HCT116 (cell line): Measurements from ENCODE around the gene RIPK4. TPM values are rescaled to one million over a fixed set of nuclear protein-coding genes. Genes with fewer than 3 reads are reported as not detected.

ENCODE experiments used
- ATAC-seq: fragments of 200-7000 bp; cut with Tn5 transposase; 2 replicates; pipeline ENCODE4 v1.9.1; 2020; ENCODE audit warnings: mild to moderate bottlenecking, moderate library complexity
- BruUV-seq: library from RNA; stranded (reverse); fragments of 400-500 nt; replicated peaks from 2 replicates; lab custom pipeline; 2021; lab: Mats Ljungman, UMichigan
- CTCF ChIA-PET: fragments of 300-600 bp; sonication (Branson Sonifier 250); formaldehyde crosslinking; loops from one replicate; lab custom pipeline; 2021; ENCODE audit warnings: antibody characterized with exemption; lab: Charles Lee
- POLR2A ChIA-PET: fragments of 300-600, 350-600 bp; sonication (Branson Sonifier 250); formaldehyde crosslinking; loops from one replicate; lab custom pipeline; 2021; ENCODE audit warnings: antibody characterized with exemption; lab: Charles Lee
- RAD21 ChIA-PET, 2 experiments: fragments of 300-600 bp; sonication (Branson Sonifier 250); formaldehyde crosslinking; loops; one replicate each; lab custom pipeline; 2023; ENCODE audit warnings: low total read pairs in 2 of 2; ENCODE audit not compliant: uncharacterized antibody in 2 of 2, unreplicated experiment in 2 of 2, low non-redundant PET in 1 of 2; lab: Charles Lee
- DNase-seq: peaks from one replicate; pipeline ENCODE4 v3.0.0-alpha.2; 2010; ENCODE audit warnings: low read depth, low spot score
- H2AFZ ChIP-seq: fragments of 200-600 bp; shearing (Covaris generic), sonication (generic); 2 replicates; pipeline ENCODE4 v1.6.1; 2017; ENCODE audit warnings: low read depth, mixed run types, mixed read lengths, antibody characterized with exemption, low read length; ENCODE audit not compliant: poor library complexity, severe bottlenecking
- H3K27ac ChIP-seq: 2 replicates; pipeline ENCODE4 v1.5.1; 2012; ENCODE audit warnings: low read depth, low read length
- H3K27me3 ChIP-seq: fragments of 200-600 bp; sonication (generic); 2 replicates; pipeline ENCODE4 v1.6.1; 2016; ENCODE audit warnings: mixed run types, low read length, mixed read lengths; ENCODE audit not compliant: insufficient read depth
- H3K36me3 ChIP-seq, 2 experiments: fragments of 200-500 bp in 1 of 2; fragments of 200-600 bp in 1 of 2; sonication (Bioruptor generic) in 1 of 2; sonication (generic) in 1 of 2; 2 replicates each; pipeline versions ENCODE4 v1.5.1 to v1.6.1; 2014 to 2016; ENCODE audit warnings: low read length in 2 of 2, inconsistent platforms in 1 of 2, mixed read lengths in 1 of 2, mixed run types in 1 of 2; ENCODE audit not compliant: insufficient read depth in 2 of 2, control insufficient read depth in 1 of 2
- H3K4me1 ChIP-seq, 2 experiments: fragments of 200-600 bp in 1 of 2; sonication (generic) in 1 of 2; 2 replicates each; pipeline versions ENCODE4 v1.5.1 to v1.6.1; 2012 to 2017; ENCODE audit warnings: low read length in 2 of 2, inconsistent platforms in 1 of 2, mild to moderate bottlenecking in 1 of 2, mixed read lengths in 1 of 2, mixed run types in 1 of 2, moderate library complexity in 1 of 2; ENCODE audit not compliant: insufficient read depth in 2 of 2, control insufficient read depth in 1 of 2
- H3K4me2 ChIP-seq: fragments of 200-600 bp; sonication (generic); 2 replicates; pipeline ENCODE4 v1.6.1; 2017; ENCODE audit warnings: mixed run types, low read length, mixed read lengths
- H3K4me3 ChIP-seq, 2 experiments: fragments of 200-600 bp in 1 of 2; sonication (generic) in 1 of 2; replicated peaks in 1 of 2; 2 replicates each; pipeline ENCODE4 v1.5.1; 2011 to 2016; ENCODE audit warnings: low read length in 2 of 2, control low read depth in 1 of 2, low read depth in 1 of 2, mild to moderate bottlenecking in 1 of 2, mixed read lengths in 1 of 2, mixed run types in 1 of 2
- H3K79me2 ChIP-seq: fragments of 200-600 bp; sonication (generic); 2 replicates; pipeline ENCODE4 v1.6.1; 2017; ENCODE audit warnings: mild to moderate bottlenecking, mixed run types, low read length, moderate library complexity, mixed read lengths; ENCODE audit not compliant: insufficient read depth
- H3K9ac ChIP-seq: fragments of 200-600 bp; sonication (generic); 2 replicates; pipeline ENCODE4 v1.6.1; 2016; ENCODE audit warnings: low read length, mixed read lengths
- H3K9me2 ChIP-seq: fragments of 200-600 bp; sonication (generic), shearing (Covaris generic); 2 replicates; pipeline ENCODE4 v1.6.1; 2017; ENCODE audit warnings: mixed run types, mild to moderate bottlenecking, moderate library complexity; ENCODE audit not compliant: insufficient read depth
- H3K9me3 ChIP-seq, 2 experiments: fragments of 200-500 bp in 1 of 2; fragments of 200-600 bp in 1 of 2; sonication (Bioruptor generic) in 1 of 2; sonication (generic) in 1 of 2; 2 replicates each; pipeline ENCODE4 v1.6.1; 2014 to 2017; ENCODE audit warnings: low read length in 2 of 2, mixed read lengths in 2 of 2, inconsistent platforms in 1 of 2, low read depth in 1 of 2, mild to moderate bottlenecking in 1 of 2, mixed run types in 1 of 2, moderate library complexity in 1 of 2; ENCODE audit not compliant: control insufficient read depth in 1 of 2, insufficient read depth in 1 of 2
- H4K20me1 ChIP-seq: fragments of 200-600 bp; sonication (generic), shearing (Covaris generic); 2 replicates; pipeline ENCODE4 v1.6.1; 2017; ENCODE audit warnings: mixed run types, mild to moderate bottlenecking, moderate library complexity; ENCODE audit not compliant: insufficient read depth
- CBX3 ChIP-seq: IDR thresholded peaks from 2 replicates; pipeline ENCODE4 v1.6.1; 2012; ENCODE audit warnings: low read depth
- CEBPB ChIP-seq: IDR thresholded peaks from 2 replicates; pipeline ENCODE4 v1.6.1; 2012; ENCODE audit warnings: low read depth
- ELF1 ChIP-seq: IDR thresholded peaks from 2 replicates; pipeline ENCODE4 v1.6.1; 2012; ENCODE audit warnings: low read depth, borderline replicate concordance
- EZH2 ChIP-seq: fragments of 200-600 bp; sonication (generic); IDR thresholded peaks from 2 replicates; pipeline ENCODE4 v1.6.1; 2017; ENCODE audit warnings: antibody characterized with exemption, mixed run types
- EZH2phosphoT487 ChIP-seq: fragments of 200-600 bp; IDR thresholded peaks from 2 replicates; pipeline ENCODE4 v1.6.1; 2018; ENCODE audit warnings: antibody characterized with exemption, borderline replicate concordance
- FOSL1 ChIP-seq: IDR thresholded peaks from 2 replicates; pipeline ENCODE4 v1.6.1; 2012; ENCODE audit warnings: low read depth
- JUND ChIP-seq: IDR thresholded peaks from 2 replicates; pipeline ENCODE4 v1.6.1; 2012
- MAX ChIP-seq: IDR thresholded peaks from 2 replicates; pipeline ENCODE4 v1.6.1; 2012
- POLR2A ChIP-seq: IDR thresholded peaks from 2 replicates; pipeline ENCODE4 v1.7.0; 2011; ENCODE audit warnings: borderline replicate concordance; ENCODE audit not compliant: insufficient read depth, insufficient read length; ENCODE audit errors: extremely low read depth
- RAD21 ChIP-seq: IDR thresholded peaks from 2 replicates; pipeline ENCODE4 v1.6.1; 2012; ENCODE audit warnings: low read depth, mild to moderate bottlenecking
- SIN3A ChIP-seq: IDR thresholded peaks from 2 replicates; pipeline ENCODE4 v1.6.1; 2012; ENCODE audit warnings: low read depth
- SP1 ChIP-seq: IDR thresholded peaks from 2 replicates; pipeline ENCODE4 v1.6.1; 2012; ENCODE audit warnings: low read depth
- TCF7L2 ChIP-seq: IDR thresholded peaks from 2 replicates; pipeline ENCODE4 v1.7.0; 2011; ENCODE audit warnings: borderline replicate concordance, inconsistent platforms; ENCODE audit not compliant: insufficient read depth, insufficient read length; ENCODE audit errors: extremely low read depth
- YY1 ChIP-seq: IDR thresholded peaks from 2 replicates; pipeline ENCODE4 v1.6.1; 2011; ENCODE audit warnings: low read length, low read depth, moderate library complexity, mild to moderate bottlenecking; ENCODE audit not compliant: insufficient replicate concordance; ENCODE audit errors: extremely low read depth
- ZBTB33 ChIP-seq: IDR thresholded peaks from 2 replicates; pipeline ENCODE4 v1.6.1; 2011; ENCODE audit warnings: mild to moderate bottlenecking, low read length, moderate library complexity; ENCODE audit not compliant: insufficient replicate concordance; ENCODE audit errors: extremely low read depth
- ZNF274 ChIP-seq: fragments of 200-500 bp; sonication (Bioruptor generic); IDR thresholded peaks from 2 replicates; pipeline ENCODE4 v1.6.1; 2014; ENCODE audit warnings: mild to moderate bottlenecking, low read depth, low read length, inconsistent platforms
- intact Hi-C: fragments of 100-400 bp; cut with micrococcal nuclease; formaldehyde crosslinking; loops from 2 replicates; pipeline ENCODE4 v1.10.0; 2022
- total RNA-seq: library from RNA; stranded (reverse); gene quantifications from one replicate; pipeline ENCODE4 v1.2.1, GENCODE V29; 2021; ENCODE audit not compliant: unreplicated experiment
- TF ChIP-seq, protein P1 (sequence below): IDR thresholded peaks from 2 replicates; pipeline ENCODE4 v1.6.1; 2012
- TF ChIP-seq, protein P2 (sequence below): IDR thresholded peaks from 2 replicates; pipeline ENCODE4 v1.6.1; 2012; ENCODE audit warnings: low read depth

RIPK4 gene
- total RNA-seq, 1 experiment from 2014 or later, result 9.9 TPM

GRCh38 chr21:41739936-41740335 lies 26.9 kb downstream of the RIPK4 start:
- H3K9me2 ChIP-seq, result no peaks in the 10 kb centered on the region
- H3K27ac ChIP-seq, result no peak overlapping the region
- no peaks in the 10 kb centered on the region for H3K4me1 ChIP-seq
- ChIA-PET RAD21 (no interaction called here), CTCF (no interaction called here), POLR2A (no interaction called here)
- intact Hi-C loops, result no loop called here
- DNase-seq (no peak), ATAC-seq (no peak)
- no peak overlapping the region for H3K4me3 ChIP-seq
- no TSS peak for BruUV-seq
- H3K36me3 ChIP-seq, result peaks cover 10 to 22% of the 10 kb centered on the region in 2 experiments; a peak in 3 of 4 replicates
- no peaks in the 10 kb centered on the region for H4K20me1 ChIP-seq
- no peaks in the 10 kb centered on the region for H3K27me3 ChIP-seq
- no peak overlapping the region for H3K4me2 ChIP-seq
- H2AFZ ChIP-seq, result no peak overlapping the region
- no peak overlapping the region for H3K9ac ChIP-seq
- H3K9me3 ChIP-seq, result no peaks in the 10 kb centered on the region
- TF ChIP-seq MAX (no peak), SP1 (no peak), EZH2phosphoT487 (no peak), JUND (no peak), YY1 (no peak), TCF7L2 (no peak), ELF1 (no peak), RAD21 (no peak), EZH2 (no peak), FOSL1 (no peak), CBX3 (no peak), POLR2A (no peak), ZBTB33 (no peak), ZNF274 (no peak), CEBPB (no peak), SIN3A (no peak)
- TF ChIP-seq, protein P1, sequence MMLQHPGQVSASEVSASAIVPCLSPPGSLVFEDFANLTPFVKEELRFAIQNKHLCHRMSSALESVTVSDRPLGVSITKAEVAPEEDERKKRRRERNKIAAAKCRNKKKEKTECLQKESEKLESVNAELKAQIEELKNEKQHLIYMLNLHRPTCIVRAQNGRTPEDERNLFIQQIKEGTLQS, result no peak
- TF ChIP-seq, protein P2, sequence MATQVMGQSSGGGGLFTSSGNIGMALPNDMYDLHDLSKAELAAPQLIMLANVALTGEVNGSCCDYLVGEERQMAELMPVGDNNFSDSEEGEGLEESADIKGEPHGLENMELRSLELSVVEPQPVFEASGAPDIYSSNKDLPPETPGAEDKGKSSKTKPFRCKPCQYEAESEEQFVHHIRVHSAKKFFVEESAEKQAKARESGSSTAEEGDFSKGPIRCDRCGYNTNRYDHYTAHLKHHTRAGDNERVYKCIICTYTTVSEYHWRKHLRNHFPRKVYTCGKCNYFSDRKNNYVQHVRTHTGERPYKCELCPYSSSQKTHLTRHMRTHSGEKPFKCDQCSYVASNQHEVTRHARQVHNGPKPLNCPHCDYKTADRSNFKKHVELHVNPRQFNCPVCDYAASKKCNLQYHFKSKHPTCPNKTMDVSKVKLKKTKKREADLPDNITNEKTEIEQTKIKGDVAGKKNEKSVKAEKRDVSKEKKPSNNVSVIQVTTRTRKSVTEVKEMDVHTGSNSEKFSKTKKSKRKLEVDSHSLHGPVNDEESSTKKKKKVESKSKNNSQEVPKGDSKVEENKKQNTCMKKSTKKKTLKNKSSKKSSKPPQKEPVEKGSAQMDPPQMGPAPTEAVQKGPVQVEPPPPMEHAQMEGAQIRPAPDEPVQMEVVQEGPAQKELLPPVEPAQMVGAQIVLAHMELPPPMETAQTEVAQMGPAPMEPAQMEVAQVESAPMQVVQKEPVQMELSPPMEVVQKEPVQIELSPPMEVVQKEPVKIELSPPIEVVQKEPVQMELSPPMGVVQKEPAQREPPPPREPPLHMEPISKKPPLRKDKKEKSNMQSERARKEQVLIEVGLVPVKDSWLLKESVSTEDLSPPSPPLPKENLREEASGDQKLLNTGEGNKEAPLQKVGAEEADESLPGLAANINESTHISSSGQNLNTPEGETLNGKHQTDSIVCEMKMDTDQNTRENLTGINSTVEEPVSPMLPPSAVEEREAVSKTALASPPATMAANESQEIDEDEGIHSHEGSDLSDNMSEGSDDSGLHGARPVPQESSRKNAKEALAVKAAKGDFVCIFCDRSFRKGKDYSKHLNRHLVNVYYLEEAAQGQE, result no peak
- TF ChIP-seq, all 23 proteins: peak for 0
- H3K79me2 ChIP-seq, result no peaks in the 10 kb centered on the region
